IMR-90 (cell line): Measurements from ENCODE around the gene ALCAM. TPM values are rescaled to one million over a fixed set of nuclear protein-coding genes. Genes with fewer than 3 reads are reported as not detected.

Source experiments
- ATAC-seq: fragments of 200-7000 bp; cut with Tn5 transposase; 2 replicates; pipeline ENCODE4 v1.9.1; 2020; ENCODE audit warnings: low read depth, mild to moderate bottlenecking, moderate library complexity
- BruUV-seq: library from RNA; stranded (reverse); fragments of 400-500 nt; replicated peaks from 2 replicates; lab custom pipeline; 2021; lab: Mats Ljungman, UMichigan
- CTCF ChIA-PET: fragments of 300-600 bp; formaldehyde crosslinking; extraction: SDS; loops from one replicate; lab custom pipeline; 2021; ENCODE audit warnings: antibody characterized with exemption; lab: Yijun Ruan, JAX
- POLR2A ChIA-PET: fragments of 300-600 bp; sonication (Branson Sonifier 250); formaldehyde crosslinking; loops from one replicate; lab custom pipeline; 2022; ENCODE audit warnings: antibody characterized with exemption; ENCODE audit not compliant: unreplicated experiment; lab: Charles Lee
- DNase-seq: peaks from one replicate; pipeline ENCODE4 v3.0.0; 2013
- H2AFZ ChIP-seq: replicated peaks from 2 replicates; pipeline ENCODE3; 2013; ENCODE audit warnings: low read length, mild to moderate bottlenecking; ENCODE audit not compliant: poor library complexity
- H2AK5ac ChIP-seq: 2 replicates; pipeline ENCODE4 v1.6.1; 2013; ENCODE audit warnings: low read depth, low read length, inconsistent platforms
- H2AK9ac ChIP-seq: replicated peaks from 2 replicates; pipeline ENCODE3; 2013; ENCODE audit warnings: mild to moderate bottlenecking, low read depth, low read length, moderate library complexity; ENCODE audit not compliant: poor library complexity
- H2BK120ac ChIP-seq: 2 replicates; pipeline ENCODE4 v1.6.1; 2013; ENCODE audit warnings: low read depth, low read length, inconsistent platforms
- H2BK15ac ChIP-seq: 3 replicates; pipeline ENCODE4 v1.6.1; 2013; ENCODE audit warnings: low read depth, low read length, inconsistent platforms
- H2BK20ac ChIP-seq: 2 replicates; pipeline ENCODE4 v1.6.1; 2013; ENCODE audit warnings: low read depth, mild to moderate bottlenecking, inconsistent platforms, low read length, moderate library complexity
- H2BK5ac ChIP-seq: 2 replicates; pipeline ENCODE4 v1.6.1; 2013; ENCODE audit warnings: mild to moderate bottlenecking, low read depth, low read length, inconsistent platforms; ENCODE audit not compliant: poor library complexity, severe bottlenecking
- H3K14ac ChIP-seq: replicated peaks from 2 replicates; pipeline ENCODE4 v1.6.1; 2013; ENCODE audit warnings: low read depth, low read length, inconsistent platforms
- H3K18ac ChIP-seq: 2 replicates; pipeline ENCODE4 v1.6.1; 2013; ENCODE audit warnings: low read depth, low read length, control low read depth
- H3K23ac ChIP-seq: 2 replicates; pipeline ENCODE4 v1.6.1; 2013; ENCODE audit warnings: low read depth, low read length, inconsistent platforms
- H3K27ac ChIP-seq: 2 replicates; pipeline ENCODE4 v1.5.1; 2013; ENCODE audit warnings: mild to moderate bottlenecking, control low read depth, low read length; ENCODE audit not compliant: insufficient read depth
- H3K27me3 ChIP-seq: 2 replicates; pipeline ENCODE4 v1.6.1; 2013; ENCODE audit warnings: low read length; ENCODE audit not compliant: control insufficient read depth, insufficient read depth
- H3K36me3 ChIP-seq: 2 replicates; pipeline ENCODE4 v1.6.1; 2013; ENCODE audit warnings: low read length, mixed read lengths; ENCODE audit not compliant: control insufficient read depth, insufficient read depth
- H3K4ac ChIP-seq: 2 replicates; pipeline ENCODE4 v1.6.1; 2013; ENCODE audit warnings: low read depth, low read length, inconsistent platforms
- H3K4me1 ChIP-seq: 2 replicates; pipeline ENCODE4 v1.6.1; 2013; ENCODE audit warnings: low read length, mixed read lengths; ENCODE audit not compliant: control insufficient read depth, insufficient read depth
- H3K4me2 ChIP-seq: 2 replicates; pipeline ENCODE4 v1.6.1; 2013; ENCODE audit warnings: low read depth, mild to moderate bottlenecking, control low read depth, low read length, moderate library complexity
- H3K4me3 ChIP-seq: 2 replicates; pipeline ENCODE4 v1.5.1; 2013; ENCODE audit warnings: low read depth, mild to moderate bottlenecking, control low read depth, low read length, moderate library complexity; ENCODE audit not compliant: insufficient read depth
- H3K56ac ChIP-seq: 2 replicates; pipeline ENCODE4 v1.6.1; 2013; ENCODE audit warnings: low read length, inconsistent platforms; ENCODE audit not compliant: insufficient read depth; ENCODE audit errors: extremely low read depth
- H3K79me1 ChIP-seq, 2 experiments: 2 replicates each; pipeline ENCODE4 v1.6.1; 2013; ENCODE audit warnings: low read length in 2 of 2, inconsistent platforms in 1 of 2, low read depth in 1 of 2
- H3K9ac ChIP-seq: 2 replicates; pipeline ENCODE4 v1.6.1; 2013; ENCODE audit warnings: low read depth, low read length, control low read depth
- H3K9me1 ChIP-seq: 2 replicates; pipeline ENCODE4 v1.6.1; 2013; ENCODE audit warnings: low read length, inconsistent platforms; ENCODE audit not compliant: insufficient read depth
- H3K9me3 ChIP-seq: 2 replicates; pipeline ENCODE4 v1.6.1; 2013; ENCODE audit warnings: low read length; ENCODE audit not compliant: control insufficient read depth, insufficient read depth
- H4K20me1 ChIP-seq: 2 replicates; pipeline ENCODE4 v1.6.1; 2013; ENCODE audit warnings: low read length, inconsistent platforms; ENCODE audit not compliant: insufficient read depth
- H4K5ac ChIP-seq: 2 replicates; pipeline ENCODE4 v1.6.1; 2013; ENCODE audit warnings: mild to moderate bottlenecking, low read depth, low read length, control low read depth
- H4K8ac ChIP-seq, 2 experiments: 2 replicates each; pipeline ENCODE4 v1.6.1; 2013; ENCODE audit warnings: low read depth in 2 of 2, low read length in 2 of 2, control low read depth in 1 of 2, inconsistent platforms in 1 of 2
- H4K91ac ChIP-seq: 2 replicates; pipeline ENCODE4 v1.6.1; 2013; ENCODE audit warnings: low read depth, low read length, inconsistent platforms; ENCODE audit not compliant: insufficient read depth
- FOS ChIP-seq: fragments of 150-350 bp; IDR thresholded peaks from 2 replicates; pipeline ENCODE4 v1.6.1; 2016; ENCODE audit warnings: low read depth, low read length
- RAD21 ChIP-seq: IDR thresholded peaks from 2 replicates; pipeline ENCODE4 v1.6.1; 2012; ENCODE audit warnings: low read length, improper control_type of control experiment
- RCOR1 ChIP-seq: IDR thresholded peaks from 2 replicates; pipeline ENCODE4 v1.6.1; 2012; ENCODE audit warnings: mild to moderate bottlenecking, low read length, improper control_type of control experiment; ENCODE audit not compliant: insufficient replicate concordance
- RFX5 ChIP-seq: IDR thresholded peaks from 2 replicates; pipeline ENCODE4 v1.8.0; 2012; ENCODE audit warnings: low read depth, mild to moderate bottlenecking, low read length, moderate library complexity
- WGBS, 2 experiments: methylation state at CpG; one replicate each; pipeline versions ENCODE4 v1.1.5 to v1.1.7; 2013; ENCODE audit warnings: missing lambda C conversion rate in 2 of 2; ENCODE audit not compliant: insufficient read length in 1 of 2; ENCODE audit errors: extremely low coverage in 2 of 2; 5-methylcytosine and 5-hydroxymethylcytosine counted together
- dilution Hi-C: fragments of 300-500 bp; cut with HindIII; formaldehyde crosslinking; loops from one replicate; pipeline ENCODE4 v1.14.3; 2018; ENCODE audit warnings: low sequenced_read_pairs; ENCODE audit not compliant: unreplicated experiment
- in situ Hi-C: fragments of 300-500 bp; cut with MboI; formaldehyde crosslinking; loops from 3 replicates; pipeline ENCODE4 v1.14.3; 2019; ENCODE audit warnings: low sequenced_read_pairs, inconsistent platforms, mixed read lengths
- intact Hi-C: fragments of 100-400 bp; cut with micrococcal nuclease; formaldehyde crosslinking; loops from 2 replicates; pipeline ENCODE4 v1.10.0; 2022
- polyA plus RNA-seq, 3 experiments: library from polyadenylated mRNA; depleted of rRNA; stranded (reverse); fragments of >200 nt; gene quantifications; 2 replicates each; pipeline ENCODE4 v1.2.3, GENCODE V29; 2012; ENCODE audit warnings: low replicate concordance in 1 of 3
- total RNA-seq: library from RNA; depleted of rRNA; stranded (reverse); fragments of >200 nt; gene quantifications from 2 replicates; pipeline ENCODE4 v1.2.3, GENCODE V29; 2012

ALCAM gene
- total and polyA plus RNA-seq, 2 of the 4 experiments (the other 2 are of a cell fraction) = 117 to 423 TPM

DNA sequence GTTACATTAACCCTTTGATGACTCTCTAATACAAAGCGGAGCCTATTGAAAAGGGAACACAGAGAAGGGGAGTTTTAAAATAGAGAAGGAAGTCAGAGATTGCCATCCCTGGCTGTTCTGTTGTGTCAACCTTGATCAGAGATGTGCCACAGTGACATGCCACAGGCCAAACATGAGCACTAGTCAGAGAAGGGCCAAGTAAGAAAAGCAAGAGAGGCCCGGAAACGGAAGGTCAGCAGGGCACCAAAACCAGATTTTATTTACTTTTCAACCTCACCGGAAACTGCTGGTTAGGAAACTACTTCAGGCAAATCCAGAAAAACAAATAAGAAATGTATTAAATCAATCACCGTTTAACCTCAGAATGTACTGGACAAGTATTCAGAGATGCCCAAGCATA lies 171.8 kb downstream of the ALCAM start:
- H2BK120ac ChIP-seq = peak overlapping the region; percentile 41; the same call in 1 of the 2 replicates
- peak overlapping the region; percentile 77 for H4K5ac ChIP-seq
- dilution Hi-C loops (no loop called here), intact Hi-C loops (loop anchor here (10.0 kb wide), 1 partner anchor 1066 kb away; no protein-coding TSS in a partner anchor), in situ Hi-C loops (loop anchor here (25.0 kb wide), 1 partner anchor 926 kb away; no protein-coding TSS in a partner anchor)
- peaks cover 15% of the 10 kb centered on the region for H3K4me1 ChIP-seq
- peak overlapping the region; percentile 18 for H2BK15ac ChIP-seq
- H3K9me3 ChIP-seq = no peaks in the 10 kb centered on the region
- ChIA-PET POLR2A (no interaction called here), CTCF (no interaction called here)
- H2AK9ac ChIP-seq = no peak overlapping the region
- H3K79me1 ChIP-seq = peaks cover 14 to 38% of the 10 kb centered on the region in 2 experiments
- H2BK20ac ChIP-seq = peak overlapping the region; percentile 32; the same call in 1 of the 2 replicates
- no peak overlapping the region for H3K4me2 ChIP-seq
- no peak overlapping the region for H2AFZ ChIP-seq
- H3K36me3 ChIP-seq = peaks cover 17% of the 10 kb centered on the region
- H3K4me3 ChIP-seq = no peak overlapping the region
- DNase-seq (no peak), ATAC-seq (no peak)
- no peak for TF ChIP-seq RFX5
- TF ChIP-seq FOS = no peak
- no peak for TF ChIP-seq RCOR1
- TF ChIP-seq RAD21 = no peak
- peak overlapping the region; percentile 74; the same call in 1 of the 2 replicates for H3K4ac ChIP-seq
- peak overlapping the region; percentile 13 for H4K91ac ChIP-seq
- H3K56ac ChIP-seq = no peak overlapping the region
- no peak overlapping the region for H3K27ac ChIP-seq
- no peak overlapping the region for H2AK5ac ChIP-seq
- H3K14ac ChIP-seq = no peak overlapping the region
- H3K23ac ChIP-seq = no peak overlapping the region; the same call in 1 of the 2 replicates
- no TSS peak for BruUV-seq
- WGBS, 2 experiments = no CpG with 5 or more reads among the region's 5 CpGs
- peak overlapping the region; percentile 38 to 81; a peak in 3 of 4 replicates for H4K8ac ChIP-seq
- no peaks in the 10 kb centered on the region for H3K27me3 ChIP-seq
- H3K18ac ChIP-seq = peak overlapping the region; percentile 87
- peaks cover 11% of the 10 kb centered on the region for H3K9me1 ChIP-seq
- no peaks in the 10 kb centered on the region for H4K20me1 ChIP-seq
- no peak overlapping the region for H3K9ac ChIP-seq
- peak overlapping the region; percentile 75 for H2BK5ac ChIP-seq
